Loucy (cell line): Measurements from ENCODE around the gene TTC7B.
A peak's percentile ranks its signal among the peaks of the same experiment; 100 is the strongest.

Experiments
- H2AFZ ChIP-seq: fragments of 200-600 bp; sonication (generic); 2 replicates; pipeline ENCODE4 v1.6.0; 2016; ENCODE audit warnings: antibody characterized with exemption, mild to moderate bottlenecking, low read length, moderate library complexity
- H3F3A ChIP-seq: fragments of 200-600 bp; 2 replicates; pipeline ENCODE4 v1.6.0; 2016; ENCODE audit warnings: antibody characterized with exemption, low read depth, mild to moderate bottlenecking
- H3K27me3 ChIP-seq: fragments of 200-600 bp; sonication (generic); 2 replicates; pipeline ENCODE4 v1.6.1; 2014; ENCODE audit warnings: low read length, mild to moderate bottlenecking; ENCODE audit not compliant: insufficient read depth, poor library complexity, severe bottlenecking
- H3K36me3 ChIP-seq: fragments of 200-600 bp; sonication (generic); 2 replicates; pipeline ENCODE4 v1.6.1; 2016; ENCODE audit warnings: low read length; ENCODE audit not compliant: insufficient read depth
- H3K4me1 ChIP-seq: fragments of 200-600 bp; sonication (generic); 2 replicates; pipeline ENCODE4 v1.5.1; 2014; ENCODE audit warnings: low read length, mild to moderate bottlenecking; ENCODE audit not compliant: insufficient read depth, poor library complexity, severe bottlenecking
- H3K4me2 ChIP-seq: fragments of 200-600 bp; sonication (generic); 2 replicates; pipeline ENCODE4 v1.6.0; 2014; ENCODE audit warnings: antibody characterized with exemption, low read length, low read depth, mild to moderate bottlenecking; ENCODE audit not compliant: poor library complexity, severe bottlenecking
- H3K4me3 ChIP-seq: fragments of 200-600 bp; sonication (generic); 2 replicates; pipeline ENCODE4 v1.5.1; 2014; ENCODE audit warnings: low read length, mild to moderate bottlenecking, mixed read lengths; ENCODE audit not compliant: poor library complexity, severe bottlenecking
- H3K79me2 ChIP-seq: fragments of 200-600 bp; sonication (generic); 2 replicates; pipeline ENCODE4 v1.6.1; 2014; ENCODE audit warnings: low read length; ENCODE audit not compliant: insufficient read depth
- H3K9ac ChIP-seq: fragments of 200-600 bp; sonication (generic); 2 replicates; pipeline ENCODE4 v1.6.0; 2014; ENCODE audit warnings: mild to moderate bottlenecking, low read depth, low read length, moderate library complexity; ENCODE audit not compliant: poor library complexity, severe bottlenecking
- H3K9me2 ChIP-seq: fragments of 200-600 bp; sonication (generic); replicated peaks from 2 replicates; pipeline ENCODE4 v1.6.1; 2016; ENCODE audit warnings: low read depth, low read length, mixed read lengths
- H3K9me3 ChIP-seq: fragments of 200-600 bp; sonication (generic); 2 replicates; pipeline ENCODE4 v1.6.1; 2014; ENCODE audit warnings: mild to moderate bottlenecking, antibody characterized with exemption, low read length, low read depth; ENCODE audit not compliant: insufficient read depth
- H4K20me1 ChIP-seq: fragments of 200-600 bp; sonication (generic); 2 replicates; pipeline ENCODE4 v1.6.0; 2014; ENCODE audit warnings: antibody characterized with exemption, low read length, mild to moderate bottlenecking; ENCODE audit not compliant: insufficient read depth, poor library complexity, severe bottlenecking
- CTCF ChIP-seq: fragments of 200-600 bp; sonication (generic); conservative IDR thresholded peaks from 2 replicates; pipeline ENCODE4 v1.5.1; 2014; ENCODE audit warnings: mild to moderate bottlenecking, antibody characterized with exemption, low read length
- EZH2phosphoT487 ChIP-seq: fragments of 200-600 bp; IDR thresholded peaks from 2 replicates; pipeline ENCODE4 v1.6.1; 2018; ENCODE audit warnings: antibody characterized with exemption, mild to moderate bottlenecking, moderate library complexity, borderline replicate concordance

The TTC7B gene

GRCh38 chr14:90816681-90817436, 629 bp upstream of the TTC7B start:
- Histone ChIP-seq H4K20me1 (no peaks in the 10 kb centered on the region), H3K9ac (no peak overlapping the region), H3K79me2 (peaks cover 40% of the 10 kb centered on the region), H3K36me3 (no peaks in the 10 kb centered on the region), H3K4me2 (peak overlapping the region; percentile 17), H2AFZ (no peak overlapping the region), H3K9me2 (no peaks in the 10 kb centered on the region), H3K4me1 (peaks cover 42% of the 10 kb centered on the region), H3K4me3 (no peak overlapping the region), H3K27me3 (no peaks in the 10 kb centered on the region), H3K9me3 (no peaks in the 10 kb centered on the region), H3F3A (no peaks in the 10 kb centered on the region)
- no peak for TF ChIP-seq CTCF
- TF ChIP-seq EZH2phosphoT487: no peak

GRCh38 chr14:90815572-90815821, 733 bp downstream of the TTC7B start:
- Histone ChIP-seq H3F3A (no peaks in the 10 kb centered on the region), H3K9me2 (no peaks in the 10 kb centered on the region), H3K27me3 (no peaks in the 10 kb centered on the region), H3K4me2 (peak overlapping the region; percentile 87), H3K79me2 (peaks cover 53% of the 10 kb centered on the region), H3K9ac (peak overlapping the region; percentile 77), H2AFZ (no peak overlapping the region), H3K4me3 (peak overlapping the region; percentile 84), H3K36me3 (no peaks in the 10 kb centered on the region), H3K4me1 (peaks cover 49% of the 10 kb centered on the region), H3K9me3 (no peaks in the 10 kb centered on the region), H4K20me1 (no peaks in the 10 kb centered on the region)
- TF ChIP-seq EZH2phosphoT487 (no peak), CTCF (no peak)

- H3K9me2 ChIP-seq: no peaks in the 10 kb centered on the region
- no peaks in the 10 kb centered on the region for H3K36me3 ChIP-seq
- TF ChIP-seq CTCF (no peak), EZH2phosphoT487 (no peak)
- peak overlapping the region; percentile 87 for H3K4me2 ChIP-seq
- peaks cover 58% of the 10 kb centered on the region for H3K79me2 ChIP-seq
- H3K9ac ChIP-seq: peak overlapping the region; percentile 77
- peaks cover 54% of the 10 kb centered on the region for H3K4me1 ChIP-seq
- H3K4me3 ChIP-seq: peak overlapping the region; percentile 84
- no peaks in the 10 kb centered on the region for H3F3A ChIP-seq
- H3K9me3 ChIP-seq: no peaks in the 10 kb centered on the region
- no peaks in the 10 kb centered on the region for H4K20me1 ChIP-seq
- no peaks in the 10 kb centered on the region for H3K27me3 ChIP-seq
- H2AFZ ChIP-seq: no peak overlapping the region
Observed at GRCh38 chr14:90814806-90815571, 1.2 kb downstream of the TTC7B start.
